ENCODE data around the gene CRTAP. TPM values are rescaled to one million over a fixed set of nuclear protein-coding genes. Genes with fewer than 3 reads are reported as not detected.
A peak's percentile ranks its signal among the peaks of the same experiment; 100 is the strongest.

Gene CRTAP
- total and polyA plus RNA-seq, 3 donors from 2014 or later = 70.2 to 151 (median 123) TPM

- intact Hi-C loops (cut with DNase I; ENCODE audit: low total_unique reads) = no loop called here
- 77 to 81% methylated on average over 1 of the region's 1 CpG for WGBS, 2 donors
- H3K4me3 ChIP-seq = no peak overlapping the region
- no peak for TF ChIP-seq POLR2A (IDR thresholded peaks at IDR 0.05)
- TF ChIP-seq CTCF (IDR thresholded peaks at IDR 0.05) = no peak
- no peak for DNase-seq
- H3K27ac ChIP-seq = no peak overlapping the region
- no peaks in the 10 kb centered on the region for H3K36me3 ChIP-seq (ENCODE audit: low read depth, missing control alignments)
- H3K4me1 ChIP-seq = peaks cover 10% of the 10 kb centered on the region
- H3K27me3 ChIP-seq = no peaks in the 10 kb centered on the region
- no peaks in the 10 kb centered on the region for H3K9me3 ChIP-seq
These were observed 51.6 kb downstream of the CRTAP start for GRCh38 chr3:33165372-33165771.

GRCh38 chr3:33166095-33166494 lies 52.3 kb downstream of the CRTAP start:
- Histone ChIP-seq H3K4me3 (no peak overlapping the region), H3K4me1 (peaks cover 10% of the 10 kb centered on the region), H3K27me3 (no peaks in the 10 kb centered on the region), H3K27ac (no peak overlapping the region), H3K9me3 (no peaks in the 10 kb centered on the region), H3K36me3 (ENCODE audit: low read depth, missing control alignments) (no peaks in the 10 kb centered on the region)
- 78 to 80% methylated on average over 2 of the region's 2 CpGs for WGBS, 2 donors
- DNase-seq = no peak
- intact Hi-C loops (cut with DNase I; ENCODE audit: low total_unique reads) = no loop called here
- TF ChIP-seq POLR2A (IDR thresholded peaks at IDR 0.05) = no peak
- no peak for TF ChIP-seq CTCF (IDR thresholded peaks at IDR 0.05)

GRCh38 chr3:33167284-33167683 lies 53.5 kb downstream of the CRTAP start:
- Histone ChIP-seq H3K27ac (no peak overlapping the region), H3K9me3 (no peaks in the 10 kb centered on the region)

GRCh38 chr3:33167716-33168336 lies 54.0 kb downstream of the CRTAP start:
- Histone ChIP-seq H3K4me1 (peaks cover 10% of the 10 kb centered on the region), H3K27me3 (no peaks in the 10 kb centered on the region), H3K27ac (peak overlapping the region in 1 of 2 donors; percentile 45), H3K4me3 (no peak overlapping the region), H3K36me3 (ENCODE audit: low read depth, missing control alignments) (no peaks in the 10 kb centered on the region), H3K9me3 (no peaks in the 10 kb centered on the region)
- 44 to 55% methylated on average over 3 of the region's 3 CpGs for WGBS, 2 donors
- DNase-seq = no peak
- TF ChIP-seq POLR2A (IDR thresholded peaks at IDR 0.05) (no peak), CTCF (IDR thresholded peaks at IDR 0.05) (no peak)
- intact Hi-C loops (cut with DNase I; ENCODE audit: low total_unique reads) = no loop called here

More at GRCh38 chr3:33167284-33167683, 53.5 kb downstream of the CRTAP start:
- H3K36me3 ChIP-seq (ENCODE audit: low read depth, missing control alignments) = no peaks in the 10 kb centered on the region
- 63 to 69% methylated on average over 3 of the region's 3 CpGs for WGBS, 2 donors
- no peak for DNase-seq
- peaks cover 10% of the 10 kb centered on the region for H3K4me1 ChIP-seq
- H3K27me3 ChIP-seq = no peaks in the 10 kb centered on the region
- intact Hi-C loops (cut with DNase I; ENCODE audit: low total_unique reads) = no loop called here
- no peak for TF ChIP-seq CTCF (IDR thresholded peaks at IDR 0.05)
- TF ChIP-seq POLR2A (IDR thresholded peaks at IDR 0.05) = no peak
- H3K4me3 ChIP-seq = no peak overlapping the region

- DNase-seq = no peak
- H3K27ac ChIP-seq = no peak overlapping the region
- no peaks in the 10 kb centered on the region for H3K36me3 ChIP-seq (ENCODE audit: low read depth, missing control alignments)
- peaks cover 10% of the 10 kb centered on the region for H3K4me1 ChIP-seq
- TF ChIP-seq POLR2A (IDR thresholded peaks at IDR 0.05) (no peak), CTCF (IDR thresholded peaks at IDR 0.05) (no peak)
- no peak overlapping the region for H3K4me3 ChIP-seq
- no peaks in the 10 kb centered on the region for H3K9me3 ChIP-seq
- WGBS, 2 donors = 93 to 95% methylated on average over 6 of the region's 6 CpGs
- H3K27me3 ChIP-seq = no peaks in the 10 kb centered on the region
- intact Hi-C loops (cut with DNase I; ENCODE audit: low total_unique reads) = no loop called here
These were observed 56.7 kb downstream of the CRTAP start for GRCh38 chr3:33170531-33170930.

All from testis (tissue), 3 donors.